SK-N-MC (cell line): ENCODE results near the gene BEAN1.

Source experiments
- EZH2 ChIP-seq: fragments of 200-600 bp; sonication (generic); IDR thresholded peaks from one replicate; pipeline ENCODE4 v1.6.1; 2017; ENCODE audit warnings: antibody characterized with exemption
- FOXP2 ChIP-seq: optimal IDR thresholded peaks from 2 replicates; pipeline ENCODE3; 2011; ENCODE audit warnings: mild to moderate bottlenecking, moderate library complexity; ENCODE audit not compliant: insufficient read depth; ENCODE audit errors: extremely low read length, control extremely low read depth
- POLR2AphosphoS5 ChIP-seq: IDR thresholded peaks from 2 replicates; pipeline ENCODE4 v1.6.1; 2012; ENCODE audit warnings: mild to moderate bottlenecking, low read depth, low read length, borderline replicate concordance

DNA sequence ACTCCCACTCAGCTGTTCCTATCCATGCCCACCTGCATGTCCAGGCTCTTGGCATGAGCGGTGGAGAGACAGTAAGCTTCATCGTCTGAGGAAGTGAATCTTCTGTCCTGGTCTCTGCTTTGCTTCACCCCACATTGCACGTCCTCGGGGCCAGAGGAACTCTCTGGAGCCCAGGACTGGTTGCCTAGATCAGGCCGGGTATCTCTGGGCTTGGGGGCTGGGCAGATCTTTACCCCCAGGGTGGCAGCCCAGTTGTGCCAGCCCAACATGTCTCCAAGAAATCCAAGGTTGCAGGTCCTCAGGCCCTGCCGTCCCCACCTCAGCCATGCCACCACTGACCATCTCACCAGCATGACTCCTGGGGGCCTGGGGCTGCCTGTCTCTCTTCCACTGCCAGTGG is 58.3 kb downstream of the BEAN1 start:
- TF ChIP-seq EZH2 (no peak), POLR2AphosphoS5 (no peak), FOXP2 (no peak)
